ENCODE data around the gene HSPA5. TPM values are rescaled to one million over a fixed set of nuclear protein-coding genes. Genes with fewer than 3 reads are reported as not detected.
"Not testable (repeated sequence)": the region's sequence is repeated elsewhere in the genome, so short reads cannot be mapped to it uniquely, and the experiment has no call there.

HSPA5 gene
- total and polyA plus RNA-seq, 4 experiments from 2014 or later = 147 to 253 (median 174) TPM

DNA sequence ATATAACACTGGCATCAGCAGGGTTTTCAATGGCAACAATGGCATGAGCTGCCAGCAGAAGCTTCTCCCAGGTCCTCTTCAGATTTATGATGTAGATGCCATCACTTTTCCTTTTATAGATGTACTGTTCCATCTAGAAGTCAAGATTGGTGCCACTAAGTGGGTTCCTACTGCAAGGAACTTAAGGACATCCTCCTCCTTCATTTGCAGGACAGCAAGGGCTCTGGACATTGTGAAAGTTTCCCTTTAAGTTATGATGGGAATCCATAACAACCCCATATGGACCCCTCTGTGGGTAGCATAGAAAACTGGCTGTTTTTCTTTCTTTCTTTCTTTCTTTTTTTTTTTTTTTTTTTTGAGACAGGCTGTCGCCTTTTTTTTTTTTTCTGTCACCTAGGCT is 45.6 kb downstream of the HSPA5 start:
- Histone ChIP-seq H3K4me3 (ENCODE audit: low read length in 2 of 2) (peak overlapping the region in 1 of 2 donors; percentile 48), H3K4me1 (ENCODE audit: insufficient read depth, low read length) (peaks cover 77% of the 10 kb centered on the region)
- H3K36me3 Mint-ChIP-seq; H3K9me3 Mint-ChIP-seq; H3K27ac ChIP-seq (ENCODE audit: low read depth, low read length); H3K27me3 Mint-ChIP-seq; DNase-seq; intact Hi-C loops (cut with micrococcal nuclease); H3K9me3 ChIP-seq (ENCODE audit: control insufficient read depth in 1 of 2, low read length in 2 of 2); H3K27me3 ChIP-seq (ENCODE audit: insufficient read depth, low read length); H3K36me3 ChIP-seq (ENCODE audit: insufficient read depth, low read length): not testable (repeated sequence)
- H3K4me1 Mint-ChIP-seq = peaks cover 32 to 70% (median 54%) of the 10 kb centered on the region in 4 donors
- H3K4me3 Mint-ChIP-seq = peak overlapping the region; percentile 79 to 91 (median 86)
- H3K27ac Mint-ChIP-seq = peak overlapping the region; percentile 84 to 97 (median 94)
- ChIA-PET CTCF (ENCODE audit: partially characterized antibody) (interaction anchor here (1.0 kb wide), 1 partner anchor 46 kb away, joined by 4 read pairs; the partner anchor contains the start of gene HSPA5), POLR2A (ENCODE audit: partially characterized antibody) (interaction anchor here (0.6 to 2.8 kb wide), 15 partner anchors 9 to 1776 kb away, joined by 3 to 42 read pairs (median 4); partner anchors contain the start of genes GAPVD1 and HSPA5)

DNA sequence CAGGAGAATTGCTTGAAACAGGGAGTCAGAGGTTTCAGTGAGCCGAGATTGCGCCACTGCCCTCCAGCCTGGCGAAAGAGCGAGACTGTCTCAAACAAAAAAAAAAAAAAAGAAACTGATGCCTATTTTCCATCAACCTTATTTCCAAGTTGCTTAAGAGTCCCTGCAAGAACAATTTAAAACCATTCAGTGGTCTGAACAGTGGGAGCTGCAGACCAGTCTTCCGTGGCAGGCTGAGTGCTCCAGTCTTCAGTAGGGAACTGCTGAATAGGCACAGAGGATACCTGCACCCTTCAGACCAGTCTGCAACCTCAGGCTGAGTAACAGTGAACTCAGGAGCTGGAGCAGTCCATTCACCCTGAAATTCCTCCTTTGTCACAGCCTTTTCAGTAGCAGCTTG is 46.7 kb downstream of the HSPA5 start:
- H3K9me3 Mint-ChIP-seq; H3K36me3 ChIP-seq (ENCODE audit: insufficient read depth, low read length); intact Hi-C loops (cut with micrococcal nuclease); H3K27me3 Mint-ChIP-seq; H3K36me3 Mint-ChIP-seq; H3K27me3 ChIP-seq (ENCODE audit: insufficient read depth, low read length); H3K9me3 ChIP-seq (ENCODE audit: control insufficient read depth in 1 of 2, low read length in 2 of 2); DNase-seq: not testable (repeated sequence)
- peaks cover 34 to 75% (median 56%) of the 10 kb centered on the region in 4 donors for H3K4me1 Mint-ChIP-seq
- H3K4me3 Mint-ChIP-seq = peak overlapping the region; percentile 79 to 91 (median 86)
- peak overlapping the region; percentile 20 to 23 for H3K4me3 ChIP-seq (ENCODE audit: low read length in 2 of 2)
- H3K27ac ChIP-seq (ENCODE audit: low read depth, low read length) = peak overlapping the region; percentile 39
- H3K4me1 ChIP-seq (ENCODE audit: insufficient read depth, low read length) = peaks cover 81% of the 10 kb centered on the region
- CTCF ChIA-PET (ENCODE audit: partially characterized antibody) = interaction anchor here (1.0 kb wide), 1 partner anchor 47 kb away, joined by 4 read pairs; the partner anchor contains the start of gene HSPA5
- peak overlapping the region; percentile 93 to 97 (median 96) for H3K27ac Mint-ChIP-seq
- POLR2A ChIA-PET (ENCODE audit: partially characterized antibody) = interaction anchor here (0.7 to 2.8 kb wide), 9 partner anchors 8 to 424 kb away, joined by 3 to 42 read pairs (median 4); partner anchors contain the start of genes GAPVD1, HSPA5 and NR6A1

DNA sequence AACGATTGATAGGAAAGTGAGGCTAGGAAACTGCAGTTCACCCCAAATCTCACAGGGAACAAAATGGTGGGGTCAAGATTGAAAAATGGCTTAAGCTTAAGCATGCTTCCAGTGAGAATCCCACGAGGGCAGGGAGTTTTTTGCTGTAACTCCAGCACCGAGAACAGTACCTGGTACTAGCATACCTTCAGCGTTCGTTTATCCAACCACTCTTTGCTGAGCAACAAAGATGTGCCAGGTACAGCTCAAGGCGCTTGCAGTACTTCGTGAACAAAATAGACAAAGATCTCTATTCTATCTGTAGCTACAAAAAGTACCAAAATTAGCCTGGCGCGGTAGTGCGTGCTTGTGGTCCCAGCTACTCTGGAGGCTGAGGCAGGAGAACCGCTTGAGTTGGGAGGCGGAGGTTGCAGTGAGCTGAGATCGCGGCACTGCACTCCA is 50.8 kb downstream of the HSPA5 start:
- Histone ChIP-seq H3K4me1 (ENCODE audit: insufficient read depth, low read length) (peaks cover 81% of the 10 kb centered on the region), H3K27me3 (ENCODE audit: insufficient read depth, low read length) (no peaks in the 10 kb centered on the region), H3K36me3 (ENCODE audit: insufficient read depth, low read length) (no peaks in the 10 kb centered on the region), H3K4me3 (ENCODE audit: low read length in 2 of 2) (peak overlapping the region; percentile 84 to 100), H3K9me3 (ENCODE audit: control insufficient read depth in 1 of 2, low read length in 2 of 2) (no peaks in the 10 kb centered on the region), H3K27ac (ENCODE audit: low read depth, low read length) (peak overlapping the region; percentile 97)
- peaks cover 0 to 21% of the 10 kb centered on the region in 2 donors for H3K36me3 Mint-ChIP-seq
- H3K27ac Mint-ChIP-seq = peak overlapping the region; percentile 89 to 97 (median 94)
- DNase-seq = peak in 2 of 5 donors; percentile 16 to 40
- intact Hi-C loops (cut with micrococcal nuclease) = no loop called here
- no peaks in the 10 kb centered on the region for H3K27me3 Mint-ChIP-seq
- ChIA-PET CTCF (ENCODE audit: partially characterized antibody) (interaction anchor here (1.4 to 2.8 kb wide), 2 partner anchors 10 to 51 kb away, joined by 10 to 20 read pairs; partner anchors contain the start of genes HSPA5 and RABEPK), POLR2A (ENCODE audit: partially characterized antibody) (interaction anchor here (0.6 to 4.3 kb wide), 9 partner anchors 10 to 419 kb away, joined by 3 to 61 read pairs (median 4); partner anchors contain the start of genes ARPC5L, HSPA5, NR6A1 and RABEPK)
- peaks cover 27 to 76% (median 53%) of the 10 kb centered on the region in 4 donors for H3K4me1 Mint-ChIP-seq
- H3K9me3 Mint-ChIP-seq = no peaks in the 10 kb centered on the region
- H3K4me3 Mint-ChIP-seq = peak overlapping the region; percentile 89 to 98 (median 94)

DNA sequence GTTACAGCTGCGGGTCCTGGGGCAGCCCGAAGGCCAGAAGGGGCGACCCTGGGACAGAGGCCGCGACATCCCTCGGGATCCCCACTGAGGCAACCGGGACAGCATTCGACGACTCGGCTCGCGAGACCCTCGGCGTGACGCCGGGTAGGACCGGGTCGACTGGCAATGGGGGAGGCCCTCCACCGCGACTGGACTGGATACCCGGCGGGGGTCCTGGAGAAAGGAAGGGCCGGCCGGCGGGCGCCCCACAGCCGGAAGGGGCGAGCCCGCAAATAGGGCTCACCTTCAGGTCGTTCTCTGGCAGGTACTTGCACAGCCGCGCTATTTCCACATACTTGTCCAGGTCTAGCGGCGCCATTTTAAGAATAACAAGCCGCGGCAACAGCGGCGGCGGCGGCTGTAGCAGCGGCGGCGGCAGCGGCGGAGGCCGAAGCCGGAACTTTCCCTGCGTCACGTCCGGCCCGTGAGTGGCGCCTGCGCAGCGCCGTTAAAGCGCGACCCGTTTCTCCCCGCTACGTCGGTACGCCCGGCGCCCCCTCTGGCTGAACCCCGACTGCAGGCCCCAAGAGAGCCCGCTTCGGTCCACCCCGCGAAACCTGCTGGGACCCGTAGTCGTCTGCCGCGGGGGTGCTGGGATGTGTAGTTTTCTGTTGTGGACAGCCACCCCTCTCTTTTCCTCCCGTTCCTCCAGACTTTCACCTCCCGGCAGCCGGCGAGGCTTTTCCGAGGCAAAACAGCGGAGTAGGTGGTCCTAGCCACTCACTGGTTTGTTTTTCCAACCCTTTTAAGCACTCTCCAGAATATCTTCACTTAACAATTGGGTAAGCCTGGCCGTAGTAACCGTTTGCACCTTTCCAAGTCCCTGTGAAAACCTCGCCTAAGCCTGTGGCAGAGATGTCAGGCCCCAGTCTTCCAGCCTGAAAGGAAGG is 51.5 kb downstream of the HSPA5 start, which contains the start of gene PPP6C:
Gene PPP6C, minus strand, starts transcription at position 443 of the 929 bp plus-strand sequence. Its CDS starts 85 bp downstream, at position 358.
- intact Hi-C loops (cut with micrococcal nuclease) = loop anchor here (1.0 to 2.0 kb wide), 6 partner anchors 46 to 419 kb away; partner anchors contain the start of genes GAPVD1, GOLGA1, HSPA5 and NR6A1
- Mint-ChIP-seq H3K27ac (peak within 1 kb of the TSS; percentile 89 to 97 (median 94)), H3K36me3 (peaks cover 0 to 25% of the 10 kb centered on the region in 2 donors), H3K27me3 (no peaks in the 10 kb centered on the region), H3K4me1 (peaks cover 20 to 75% (median 48%) of the 10 kb centered on the region in 4 donors), H3K4me3 (peak within 1 kb of the TSS; percentile 89 to 98 (median 94)), H3K9me3 (no peaks in the 10 kb centered on the region)
- peak within 1 kb of the TSS; percentile 97 for H3K27ac ChIP-seq (ENCODE audit: low read depth, low read length)
- no peaks in the 10 kb centered on the region for H3K27me3 ChIP-seq (ENCODE audit: insufficient read depth, low read length)
- peak; percentile 95 to 98 (median 96) for DNase-seq
- H3K36me3 ChIP-seq (ENCODE audit: insufficient read depth, low read length) = no peaks in the 10 kb centered on the region
- no peaks in the 10 kb centered on the region for H3K9me3 ChIP-seq (ENCODE audit: control insufficient read depth in 1 of 2, low read length in 2 of 2)
- POLR2A ChIA-PET (ENCODE audit: partially characterized antibody) = interaction anchor here (0.8 to 4.3 kb wide), 9 partner anchors 10 to 419 kb away, joined by 3 to 61 read pairs (median 4); partner anchors contain the start of genes ARPC5L, HSPA5, NR6A1 and RABEPK
- CTCF ChIA-PET (ENCODE audit: partially characterized antibody) = interaction anchor here (1.4 to 2.8 kb wide), 3 partner anchors 10 to 52 kb away, joined by 3 to 20 read pairs (median 10); partner anchors contain the start of genes HSPA5 and RABEPK
- peak within 1 kb of the TSS; percentile 84 to 100 for H3K4me3 ChIP-seq (ENCODE audit: low read length in 2 of 2)
- peaks cover 81% of the 10 kb centered on the region for H3K4me1 ChIP-seq (ENCODE audit: insufficient read depth, low read length)

DNA sequence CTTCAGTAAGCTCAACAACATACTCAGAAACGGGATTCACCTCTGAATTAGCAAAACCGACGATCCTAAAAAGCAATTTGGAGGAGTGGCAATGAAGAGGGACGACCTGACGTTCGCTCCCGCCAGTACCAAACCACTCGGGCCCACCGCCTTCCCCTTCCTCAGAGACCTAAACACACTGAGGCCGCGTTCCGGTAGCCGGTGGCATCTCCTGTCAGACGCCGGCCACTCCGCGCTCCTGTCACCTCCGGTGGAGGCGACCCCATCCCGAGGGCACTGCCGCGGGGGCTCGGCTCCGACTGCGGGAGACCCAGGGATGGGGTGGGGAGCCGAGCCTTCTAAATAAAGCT is 52.2 kb downstream of the HSPA5 start:
- Mint-ChIP-seq H3K36me3 (peaks cover 0 to 25% of the 10 kb centered on the region in 2 donors), H3K27me3 (no peaks in the 10 kb centered on the region), H3K4me1 (peaks cover 18 to 71% (median 46%) of the 10 kb centered on the region in 4 donors), H3K9me3 (no peaks in the 10 kb centered on the region), H3K4me3 (peak overlapping the region; percentile 89 to 98 (median 94)), H3K27ac (peak overlapping the region; percentile 89 to 97 (median 94))
- intact Hi-C loops (cut with micrococcal nuclease) = loop anchor here (1.0 to 2.0 kb wide), 6 partner anchors 46 to 418 kb away; partner anchors contain the start of genes GAPVD1, GOLGA1, HSPA5 and NR6A1
- peak overlapping the region; percentile 97 for H3K27ac ChIP-seq (ENCODE audit: low read depth, low read length)
- H3K27me3 ChIP-seq (ENCODE audit: insufficient read depth, low read length) = no peaks in the 10 kb centered on the region
- H3K4me1 ChIP-seq (ENCODE audit: insufficient read depth, low read length) = peaks cover 76% of the 10 kb centered on the region
- ChIA-PET CTCF (ENCODE audit: partially characterized antibody) (interaction anchor here (0.7 to 1.5 kb wide), 2 partner anchors 13 to 337 kb away, joined by 3 read pairs; no protein-coding TSS in a partner anchor), POLR2A (ENCODE audit: partially characterized antibody) (interaction anchor here (1.2 to 4.3 kb wide), 3 partner anchors 11 to 52 kb away, joined by 4 to 61 read pairs (median 34); partner anchors contain the start of genes HSPA5, RABEPK and SCAI)
- no peaks in the 10 kb centered on the region for H3K36me3 ChIP-seq (ENCODE audit: insufficient read depth, low read length)
- peak in 4 of 5 donors; percentile 26 to 57 (median 32) for DNase-seq
- peak overlapping the region; percentile 81 to 84 for H3K4me3 ChIP-seq (ENCODE audit: low read length in 2 of 2)
- H3K9me3 ChIP-seq (ENCODE audit: control insufficient read depth in 1 of 2, low read length in 2 of 2) = no peaks in the 10 kb centered on the region

All from CD4-positive, alpha-beta memory T cell (primary cell).